NCI-H1105 treated with DMSO at 0.1 percent for 48 hours (cell line): ENCODE data around the gene TMEM158.

ENCODE experiments used
- DNase-seq: peaks from one replicate; lab custom pipeline; 2025; lab: John Stamatoyannopoulos, UW

The TMEM158 gene

DNA sequence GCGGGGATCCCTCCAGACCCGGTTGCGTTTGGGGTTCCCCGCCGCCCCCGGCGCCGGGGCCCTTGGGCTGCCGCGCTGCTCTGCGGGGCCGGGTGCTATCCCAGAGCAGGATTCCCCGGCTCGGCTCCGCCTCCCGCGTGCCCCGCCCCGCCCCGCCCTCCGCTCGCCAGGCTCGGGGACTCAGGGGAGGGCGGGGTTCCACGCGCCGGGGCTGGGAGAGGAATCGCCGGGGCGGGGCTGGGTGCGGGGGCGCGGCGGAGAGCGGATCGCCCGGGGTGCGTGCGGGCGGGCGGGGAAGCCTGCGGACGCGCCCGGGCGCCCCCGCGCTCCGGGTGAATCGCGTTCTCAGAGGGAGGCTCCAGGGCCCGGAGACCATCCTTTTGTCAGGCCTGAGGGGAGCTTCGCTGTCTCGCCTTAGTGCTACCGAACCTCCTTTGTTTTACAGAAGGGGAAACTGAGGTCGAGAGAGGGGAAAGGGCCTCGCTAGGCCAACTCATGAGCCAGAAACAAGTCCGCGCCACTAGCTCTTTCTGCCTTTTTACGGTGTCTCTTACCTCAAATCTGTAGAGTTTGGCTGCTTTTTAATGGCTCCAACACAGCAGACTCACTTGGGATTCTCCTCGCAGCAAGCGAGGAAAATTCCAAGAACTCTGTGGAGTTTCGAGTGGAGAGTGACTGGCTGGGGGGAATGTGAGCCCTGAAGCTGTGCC, at the start of gene TMEM158:
Gene TMEM158, minus strand, starts transcription at position 82 of the 710 bp plus-strand sequence. CDS start 260 bp downstream, outside the sequence.
- DNase-seq: peak; percentile 20

DNA sequence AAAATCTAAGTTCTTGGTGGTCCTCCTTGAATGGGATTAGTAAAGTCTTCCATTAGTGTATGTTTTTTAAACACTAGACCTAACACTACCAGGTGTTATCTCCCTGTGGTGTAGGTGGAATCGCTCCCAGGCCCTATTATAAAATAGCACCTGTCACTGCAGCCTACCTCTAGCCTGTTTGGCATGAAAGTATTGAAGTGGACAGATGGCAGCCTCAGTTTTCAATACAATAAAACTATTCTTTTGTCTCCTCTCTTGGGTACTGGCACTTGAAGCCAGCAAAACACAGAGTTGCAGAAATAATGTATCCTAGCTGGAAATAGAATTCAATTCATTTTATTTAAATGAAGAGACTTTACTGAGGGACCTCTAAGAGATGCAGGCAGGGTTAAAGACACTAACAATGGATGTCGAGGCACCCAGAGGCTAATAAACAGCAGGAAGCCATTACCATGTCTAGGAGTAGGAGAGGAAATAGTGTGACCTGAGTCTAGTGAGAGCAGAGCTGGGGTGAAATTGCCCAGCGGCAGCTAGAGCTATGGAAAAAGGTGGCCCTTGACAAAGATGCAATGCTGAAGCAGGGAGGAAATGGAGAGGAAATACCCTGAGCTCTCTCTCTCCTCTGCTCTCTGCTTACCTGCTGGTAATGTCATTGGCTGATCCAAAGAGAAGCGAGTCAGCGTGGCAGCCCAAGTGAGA, 49.1 kb upstream of the TMEM158 start:
- peak; percentile 45 for DNase-seq

DNA sequence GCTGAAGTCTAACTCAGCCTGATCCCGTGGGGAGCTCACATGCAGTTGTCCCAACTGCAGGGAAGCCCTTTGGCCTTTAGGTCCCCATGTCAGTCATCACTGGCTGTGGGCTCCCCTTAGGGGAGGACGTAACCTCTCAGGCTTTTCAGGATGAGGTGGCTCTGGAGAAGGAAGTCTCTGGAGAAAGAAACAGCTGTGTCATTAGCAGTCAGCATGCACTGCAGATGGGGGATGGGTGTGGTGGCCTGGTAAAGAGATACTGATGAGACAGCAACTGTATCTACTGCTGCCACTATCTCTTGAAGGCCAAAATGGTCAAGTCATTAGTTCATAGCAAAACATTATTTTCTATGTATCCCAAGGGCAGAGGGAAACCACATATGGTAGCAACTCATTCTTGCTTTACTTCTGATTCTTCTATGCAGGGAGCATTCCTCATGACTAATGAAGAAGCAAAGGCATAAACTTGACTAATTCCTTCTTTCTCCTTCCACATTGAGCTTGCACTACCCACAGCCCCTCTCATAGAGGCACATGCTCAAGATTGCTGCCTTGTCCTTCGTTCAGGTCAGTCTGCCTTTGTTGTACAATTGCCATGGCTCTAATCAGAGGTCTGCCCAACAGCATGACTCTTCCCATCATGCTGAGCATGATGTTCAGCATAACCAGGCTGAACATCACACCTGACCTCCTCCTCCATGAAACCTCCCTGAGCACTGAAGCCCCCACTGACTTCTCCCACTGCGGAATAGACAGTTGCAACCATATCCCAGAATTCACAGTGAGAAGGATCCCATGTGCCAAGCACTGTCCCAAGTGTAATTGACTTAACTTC, 47.8 kb upstream of the TMEM158 start:
- DNase-seq: no peak

- no peak for DNase-seq
These were observed 46.9 kb upstream of the TMEM158 start for GRCh38 chr3:45272828-45273470.

GRCh38 chr3:45272032-45272810, 46.1 kb upstream of the TMEM158 start:
- no peak for DNase-seq

DNA sequence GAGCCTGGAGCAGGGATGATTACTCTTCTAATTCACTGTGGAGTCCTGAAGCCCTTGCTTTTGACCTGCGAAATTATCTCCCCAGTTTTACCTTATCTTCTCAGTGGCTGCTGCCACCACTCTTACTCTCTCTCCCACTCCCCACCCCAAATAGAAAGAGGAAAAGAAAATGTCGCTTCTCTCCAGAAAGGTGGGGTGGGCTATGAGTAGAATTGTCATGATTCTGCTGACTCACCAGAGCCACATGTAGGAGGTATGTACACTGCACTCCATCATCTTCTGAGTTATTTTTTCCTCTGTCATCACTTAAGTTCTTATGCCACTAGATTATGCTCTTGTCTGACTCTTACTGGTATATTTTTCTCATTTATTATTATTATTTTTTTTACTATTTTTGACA, 43.9 kb upstream of the TMEM158 start:
- no peak for DNase-seq

GRCh38 chr3:45267097-45267496, 41.0 kb upstream of the TMEM158 start:
- no peak for DNase-seq

DNA sequence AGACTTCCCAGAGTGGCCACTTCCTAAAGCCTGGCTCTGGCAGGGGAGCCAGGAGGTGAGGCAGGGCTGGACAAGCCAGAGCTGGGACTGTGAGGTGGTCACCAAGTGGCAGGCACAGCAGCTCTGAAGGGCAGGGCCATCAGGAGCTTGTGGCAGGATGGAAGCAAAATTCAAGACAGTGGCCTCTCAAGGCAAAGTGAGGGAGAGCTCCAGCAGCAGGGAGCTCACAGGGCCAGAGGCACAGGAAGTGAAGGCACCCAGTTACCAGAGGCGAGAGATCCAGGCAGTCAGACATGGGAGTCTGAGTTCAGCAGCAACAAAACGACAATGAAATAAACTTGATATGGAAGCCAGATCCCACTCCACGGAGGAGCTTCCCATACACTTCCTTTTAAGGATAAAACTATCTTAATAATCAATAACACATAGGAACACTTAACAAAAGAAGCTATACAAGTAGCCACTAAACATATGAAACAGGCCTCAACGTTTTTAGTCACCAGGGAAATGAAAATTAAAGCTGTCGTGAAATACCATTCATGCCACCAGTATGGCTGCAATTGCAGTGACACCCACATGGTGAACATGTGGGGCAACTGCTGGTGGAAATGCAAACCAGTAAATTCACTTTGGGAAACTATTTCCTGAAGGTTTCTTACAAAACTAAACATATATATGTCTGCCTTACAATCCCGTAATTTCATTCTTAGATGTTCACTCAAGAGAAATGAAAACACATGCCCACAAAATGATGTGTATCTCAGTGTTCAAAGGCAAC, 35.4 kb upstream of the TMEM158 start:
- no peak for DNase-seq

GRCh38 chr3:45259133-45259532, 33.0 kb upstream of the TMEM158 start:
- no peak for DNase-seq

- no peak for DNase-seq
These were observed 32.2 kb upstream of the TMEM158 start for GRCh38 chr3:45258317-45258716.

DNA sequence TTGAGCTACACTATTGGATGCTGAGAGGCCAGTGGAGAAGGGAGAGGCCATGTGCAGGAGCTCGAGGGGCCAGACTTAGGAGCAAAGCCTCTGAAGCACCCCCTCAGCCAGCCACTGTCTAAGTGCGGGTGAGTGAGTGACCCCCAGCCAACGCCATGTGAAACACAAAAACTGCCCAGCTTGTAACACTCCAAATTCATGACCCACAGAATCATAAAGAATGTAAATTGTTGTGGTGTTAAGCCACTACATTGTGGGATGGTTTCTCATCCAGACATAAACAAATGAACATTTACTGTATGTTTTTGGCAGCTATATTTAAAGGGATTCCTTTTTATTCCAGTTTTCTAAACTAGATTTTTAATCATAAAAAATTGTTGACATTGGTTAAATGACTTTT, 27.2 kb upstream of the TMEM158 start:
- no peak for DNase-seq

GRCh38 chr3:45252826-45253225, 26.7 kb upstream of the TMEM158 start:
- no peak for DNase-seq

DNA sequence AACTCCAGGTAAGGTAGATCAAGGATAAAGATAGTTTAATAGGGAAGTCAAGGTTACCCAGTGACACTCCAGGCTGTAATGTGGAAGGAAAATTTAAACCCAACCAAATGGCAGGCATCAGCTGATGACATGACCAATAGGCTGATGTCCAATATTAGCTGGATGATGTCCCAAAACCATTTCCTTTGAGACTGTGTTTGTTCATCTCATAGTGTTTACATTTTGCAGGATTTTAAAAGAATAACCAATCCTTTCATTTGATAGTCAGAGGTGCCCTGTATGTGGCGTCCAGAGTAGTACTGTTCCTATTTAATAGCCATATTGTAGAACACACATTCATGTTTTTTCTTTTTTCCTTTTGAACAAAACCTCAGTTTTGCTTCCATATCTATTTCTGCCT, 23.3 kb upstream of the TMEM158 start:
- no peak for DNase-seq

- DNase-seq: no peak
These were observed 20.2 kb upstream of the TMEM158 start for GRCh38 chr3:45246241-45246640.

GRCh38 chr3:45244356-45244755, 18.3 kb upstream of the TMEM158 start:
- no peak for DNase-seq

GRCh38 chr3:45241206-45241605, 15.1 kb upstream of the TMEM158 start:
- DNase-seq: peak; percentile 19

DNA sequence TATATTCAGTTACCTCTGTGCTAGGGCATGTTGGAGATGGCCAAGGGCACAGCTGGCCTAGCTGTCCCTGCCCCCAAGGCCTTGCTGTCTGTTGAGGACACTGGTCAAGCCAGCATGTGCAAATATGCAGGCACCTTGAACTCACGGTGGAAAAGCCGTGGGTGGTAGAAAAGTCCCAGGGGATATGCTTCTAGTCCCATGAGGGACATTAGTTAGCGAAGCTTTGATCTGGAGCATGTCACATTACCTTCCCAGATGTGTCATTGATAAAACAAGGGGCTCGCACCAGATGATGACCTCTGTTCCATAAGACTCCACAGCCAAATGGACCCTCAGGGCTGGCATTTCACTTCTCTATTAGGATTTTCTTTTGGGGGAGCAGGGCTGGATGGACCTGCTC, 14.2 kb upstream of the TMEM158 start:
- no peak for DNase-seq

- no peak for DNase-seq
These were observed 13.2 kb upstream of the TMEM158 start for GRCh38 chr3:45239254-45239653.

DNA sequence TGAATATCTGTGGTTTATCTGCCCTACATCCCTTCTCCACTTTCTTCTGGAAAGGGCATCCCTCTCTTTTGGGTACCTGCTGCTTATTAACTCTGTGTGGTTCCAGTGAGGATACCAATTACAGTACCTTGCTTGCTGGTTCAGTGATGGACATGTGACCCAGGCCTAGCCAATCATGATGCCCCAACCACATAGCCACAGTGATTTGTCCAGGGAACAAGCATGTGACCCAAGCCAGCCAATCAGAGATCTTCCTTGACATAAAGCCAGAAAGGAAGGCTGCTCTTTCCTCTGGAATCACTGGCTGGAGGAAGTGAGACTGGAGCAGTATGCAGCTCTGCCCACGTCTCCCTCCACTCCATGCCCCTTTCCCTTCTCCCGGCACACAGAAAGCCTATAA, 10.9 kb upstream of the TMEM158 start:
- DNase-seq: no peak

GRCh38 chr3:45235409-45235808, 9.3 kb upstream of the TMEM158 start:
- DNase-seq: no peak

DNA sequence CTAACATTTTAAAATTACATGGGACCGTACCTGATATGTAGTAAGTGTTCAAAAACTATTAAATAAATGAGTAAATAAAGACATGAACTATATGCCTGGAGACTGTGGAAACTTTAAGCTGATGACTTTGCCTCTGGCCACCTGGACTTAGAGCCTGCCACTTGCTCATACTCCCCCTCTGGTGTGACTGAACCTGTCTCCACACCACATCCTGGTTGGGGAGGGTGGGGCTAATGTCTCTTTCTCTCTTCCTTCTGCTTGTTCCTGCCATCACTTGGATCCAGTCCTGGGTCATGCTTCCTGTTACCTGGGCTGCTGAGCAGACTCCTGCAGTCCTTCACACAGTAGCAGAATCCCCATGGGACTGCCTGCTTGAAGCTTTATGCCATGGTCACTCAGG, 8.2 kb upstream of the TMEM158 start:
- no peak for DNase-seq
